Caco-2 (cell line): ENCODE results near the gene HNRNPR. TPM values are rescaled to one million over a fixed set of nuclear protein-coding genes. Genes with fewer than 3 reads are reported as not detected.

ENCODE experiments used
- BruUV-seq: library from RNA; stranded (reverse); fragments of 400-500 nt; replicated peaks from 2 replicates; lab custom pipeline; 2021; lab: Mats Ljungman, UMichigan
- CTCF ChIA-PET: fragments of 300-600 bp; sonication (Branson Sonifier 250); formaldehyde crosslinking; loops from one replicate; lab custom pipeline; 2022; ENCODE audit warnings: antibody characterized with exemption; lab: Charles Lee
- POLR2A ChIA-PET: fragments of 300-600 bp; sonication (Branson Sonifier 250); formaldehyde crosslinking; loops from one replicate; lab custom pipeline; 2022; ENCODE audit warnings: antibody characterized with exemption; lab: Charles Lee
- DNase-seq, 2 experiments: peaks; one replicate each; pipeline versions ENCODE4 v3.0.0 to v3.0.0-alpha.2; 2020 to 2022
- H3K27me3 ChIP-seq: replicated peaks from 2 replicates; pipeline ENCODE4 v1.6.0; 2011; ENCODE audit warnings: low read length; ENCODE audit not compliant: control insufficient read depth, insufficient read depth
- H3K36me3 ChIP-seq: 2 replicates; pipeline ENCODE4 v1.5.1; 2011; ENCODE audit warnings: low read length; ENCODE audit not compliant: control insufficient read depth, insufficient read depth
- H3K4me1 ChIP-seq: fragments of 250-450 bp; sonication (Bioruptor Pico); 2 replicates; pipeline ENCODE4 v1.5.1; 2020; ENCODE audit warnings: mild to moderate bottlenecking
- H3K4me3 ChIP-seq: 2 replicates; pipeline ENCODE4 v1.5.1; 2011; ENCODE audit warnings: low read depth, mild to moderate bottlenecking, control low read depth, low read length
- H3K9me3 ChIP-seq: fragments of 250-450 bp; sonication (Bioruptor Pico); 2 replicates; pipeline ENCODE4 v1.5.1; 2020; ENCODE audit warnings: mild to moderate bottlenecking, moderate library complexity
- H3K27ac Mint-ChIP-seq: one replicate; pipeline ENCODE4 v1.8.0; 2022; ENCODE audit warnings: mixed read lengths; ENCODE audit not compliant: unreplicated experiment
- H3K27me3 Mint-ChIP-seq: one replicate; pipeline ENCODE4 v1.8.0; 2022; ENCODE audit warnings: mixed read lengths; ENCODE audit not compliant: insufficient read depth, unreplicated experiment
- H3K36me3 Mint-ChIP-seq: one replicate; pipeline ENCODE4 v1.8.0; 2022; ENCODE audit warnings: mild to moderate bottlenecking, mixed read lengths; ENCODE audit not compliant: insufficient read depth, unreplicated experiment
- H3K4me1 Mint-ChIP-seq: one replicate; pipeline ENCODE4 v1.8.0; 2022; ENCODE audit warnings: low read depth, mixed read lengths; ENCODE audit not compliant: unreplicated experiment
- H3K4me3 Mint-ChIP-seq: one replicate; pipeline ENCODE4 v1.8.0; 2022; ENCODE audit warnings: mild to moderate bottlenecking, moderate library complexity, mixed read lengths; ENCODE audit not compliant: unreplicated experiment
- H3K9me3 Mint-ChIP-seq: one replicate; pipeline ENCODE4 v1.8.0; 2022; ENCODE audit warnings: mixed read lengths; ENCODE audit not compliant: unreplicated experiment
- intact Hi-C: fragments of 100-400 bp; cut with micrococcal nuclease; formaldehyde crosslinking; loops from one replicate; pipeline ENCODE4 v1.10.0; 2022; ENCODE audit not compliant: unreplicated experiment
- total RNA-seq: library from RNA; stranded (reverse); gene quantifications from 2 replicates; pipeline ENCODE4 v1.2.3, GENCODE V29; 2022
- TF ChIP-seq, protein P1 (sequence below), 2 experiments: fragments of 200-600 bp in 1 of 2; IDR thresholded peaks; 1 replicate in 1 of 2; 2 replicates in 1 of 2; pipeline versions ENCODE4 v1.5.1 to v1.8.0; 2011 to 2022; ENCODE audit warnings: antibody characterized with exemption in 1 of 2, control low read depth in 1 of 2, inconsistent platforms in 1 of 2, low read depth in 1 of 2, low read length in 1 of 2, mild to moderate bottlenecking in 1 of 2, moderate library complexity in 1 of 2; ENCODE audit not compliant: insufficient read depth in 1 of 2, severe bottlenecking in 1 of 2, unreplicated experiment in 1 of 2

The HNRNPR gene
- total RNA-seq, 1 experiment from 2014 or later: 183 TPM

DNA sequence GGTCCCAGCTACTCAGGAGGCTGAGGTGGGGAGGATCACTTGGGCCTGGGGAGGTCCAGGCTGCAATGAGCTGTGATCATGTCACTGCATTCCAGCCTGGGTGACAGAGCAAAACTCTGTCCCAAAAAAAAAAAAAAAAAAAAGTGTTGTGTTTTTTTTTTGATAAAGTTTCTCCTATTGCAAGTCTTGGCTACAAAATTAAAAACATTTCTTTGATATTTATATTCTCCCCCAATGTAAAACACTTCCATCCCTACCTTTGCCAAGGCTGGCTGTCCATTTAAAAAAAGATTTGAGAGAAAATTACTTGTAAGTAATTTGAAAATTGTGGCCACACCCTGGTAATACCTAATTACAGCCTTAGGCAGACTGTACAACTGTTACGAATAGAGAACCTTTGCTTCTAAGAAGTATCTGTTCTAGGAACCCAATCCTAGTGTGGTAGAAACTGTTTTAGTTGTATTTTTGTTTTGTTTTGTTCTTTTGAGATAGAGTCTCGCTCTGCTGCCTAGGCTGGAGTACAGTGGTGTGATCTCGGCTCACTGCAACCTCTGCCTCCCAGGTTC lies 14.3 kb upstream of the HNRNPR start:
- peaks cover 9% of the 10 kb centered on the region for H3K9me3 Mint-ChIP-seq
- no TSS peak for BruUV-seq
- H3K4me1 Mint-ChIP-seq: no peaks in the 10 kb centered on the region
- peaks cover 21% of the 10 kb centered on the region for H3K9me3 ChIP-seq
- peaks cover 36% of the 10 kb centered on the region for H3K36me3 Mint-ChIP-seq
- H3K4me3 Mint-ChIP-seq: no peak overlapping the region
- H3K36me3 ChIP-seq: peaks cover 7% of the 10 kb centered on the region
- TF ChIP-seq, protein P1, sequence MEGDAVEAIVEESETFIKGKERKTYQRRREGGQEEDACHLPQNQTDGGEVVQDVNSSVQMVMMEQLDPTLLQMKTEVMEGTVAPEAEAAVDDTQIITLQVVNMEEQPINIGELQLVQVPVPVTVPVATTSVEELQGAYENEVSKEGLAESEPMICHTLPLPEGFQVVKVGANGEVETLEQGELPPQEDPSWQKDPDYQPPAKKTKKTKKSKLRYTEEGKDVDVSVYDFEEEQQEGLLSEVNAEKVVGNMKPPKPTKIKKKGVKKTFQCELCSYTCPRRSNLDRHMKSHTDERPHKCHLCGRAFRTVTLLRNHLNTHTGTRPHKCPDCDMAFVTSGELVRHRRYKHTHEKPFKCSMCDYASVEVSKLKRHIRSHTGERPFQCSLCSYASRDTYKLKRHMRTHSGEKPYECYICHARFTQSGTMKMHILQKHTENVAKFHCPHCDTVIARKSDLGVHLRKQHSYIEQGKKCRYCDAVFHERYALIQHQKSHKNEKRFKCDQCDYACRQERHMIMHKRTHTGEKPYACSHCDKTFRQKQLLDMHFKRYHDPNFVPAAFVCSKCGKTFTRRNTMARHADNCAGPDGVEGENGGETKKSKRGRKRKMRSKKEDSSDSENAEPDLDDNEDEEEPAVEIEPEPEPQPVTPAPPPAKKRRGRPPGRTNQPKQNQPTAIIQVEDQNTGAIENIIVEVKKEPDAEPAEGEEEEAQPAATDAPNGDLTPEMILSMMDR (IDR thresholded peaks at IDR 0.05; ENCODE audit: insufficient read depth in 1 of 2, low read depth in 1 of 2, low read length in 1 of 2, severe bottlenecking in 1 of 2, unreplicated experiment in 1 of 2): no peak
- DNase-seq: no peak
- no peaks in the 10 kb centered on the region for H3K4me1 ChIP-seq
- CTCF ChIA-PET: no interaction called here
- H3K27me3 Mint-ChIP-seq: no peaks in the 10 kb centered on the region
- intact Hi-C loops: no loop called here
- no peak overlapping the region for H3K4me3 ChIP-seq
- POLR2A ChIA-PET: no interaction called here
- H3K27me3 ChIP-seq: no peaks in the 10 kb centered on the region
- no peak overlapping the region for H3K27ac Mint-ChIP-seq

DNA sequence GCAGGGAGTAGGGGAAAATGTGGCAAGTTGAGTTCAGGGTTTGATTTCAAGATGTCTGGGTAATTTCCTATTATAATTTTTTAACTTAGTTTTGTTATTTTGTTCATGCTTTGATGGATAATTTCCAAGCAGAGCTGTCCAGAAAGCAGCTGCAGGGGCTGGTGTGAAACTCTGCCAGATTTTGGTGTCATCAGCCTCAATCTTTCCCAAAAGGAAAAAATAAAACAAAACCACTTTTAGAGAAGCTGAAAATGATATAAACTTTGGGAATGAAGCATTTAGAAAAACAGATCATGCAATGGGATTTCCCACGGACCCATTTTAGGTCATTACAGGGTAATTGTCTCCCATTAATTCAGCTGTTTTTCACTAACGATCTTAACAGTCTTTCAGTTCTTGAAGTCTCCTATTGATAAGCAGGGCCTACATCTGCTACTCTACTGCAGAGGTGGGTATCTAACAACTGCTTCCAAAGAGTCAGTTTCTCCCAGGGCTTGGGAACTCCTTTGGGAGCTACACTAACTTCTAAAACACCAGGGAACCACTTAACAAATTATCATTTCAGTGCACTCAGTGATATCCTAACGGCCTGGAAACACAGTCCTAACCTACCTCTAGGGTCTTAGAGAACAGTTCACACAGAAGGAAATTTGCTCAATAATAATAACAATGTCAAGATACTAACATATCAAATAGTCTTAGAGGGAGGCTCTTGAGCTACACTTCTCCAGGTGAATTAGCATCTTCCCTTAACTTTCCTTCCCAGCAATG lies 13.2 kb upstream of the HNRNPR start:
- Mint-ChIP-seq H3K27me3 (no peaks in the 10 kb centered on the region), H3K36me3 (peaks cover 25% of the 10 kb centered on the region), H3K4me1 (no peaks in the 10 kb centered on the region), H3K27ac (no peak overlapping the region), H3K9me3 (peaks cover 9% of the 10 kb centered on the region), H3K4me3 (no peak overlapping the region)
- Histone ChIP-seq H3K4me3 (no peak overlapping the region), H3K9me3 (peaks cover 11% of the 10 kb centered on the region; the same call in 1 of the 2 replicates), H3K36me3 (peaks cover 2% of the 10 kb centered on the region), H3K4me1 (no peaks in the 10 kb centered on the region), H3K27me3 (no peaks in the 10 kb centered on the region)
- CTCF ChIA-PET: no interaction called here
- DNase-seq: no peak
- intact Hi-C loops: no loop called here
- no TSS peak for BruUV-seq
- POLR2A ChIA-PET: no interaction called here
- TF ChIP-seq, protein P1 (IDR thresholded peaks at IDR 0.05; ENCODE audit: insufficient read depth in 1 of 2, low read depth in 1 of 2, low read length in 1 of 2, severe bottlenecking in 1 of 2, unreplicated experiment in 1 of 2): no peak

DNA sequence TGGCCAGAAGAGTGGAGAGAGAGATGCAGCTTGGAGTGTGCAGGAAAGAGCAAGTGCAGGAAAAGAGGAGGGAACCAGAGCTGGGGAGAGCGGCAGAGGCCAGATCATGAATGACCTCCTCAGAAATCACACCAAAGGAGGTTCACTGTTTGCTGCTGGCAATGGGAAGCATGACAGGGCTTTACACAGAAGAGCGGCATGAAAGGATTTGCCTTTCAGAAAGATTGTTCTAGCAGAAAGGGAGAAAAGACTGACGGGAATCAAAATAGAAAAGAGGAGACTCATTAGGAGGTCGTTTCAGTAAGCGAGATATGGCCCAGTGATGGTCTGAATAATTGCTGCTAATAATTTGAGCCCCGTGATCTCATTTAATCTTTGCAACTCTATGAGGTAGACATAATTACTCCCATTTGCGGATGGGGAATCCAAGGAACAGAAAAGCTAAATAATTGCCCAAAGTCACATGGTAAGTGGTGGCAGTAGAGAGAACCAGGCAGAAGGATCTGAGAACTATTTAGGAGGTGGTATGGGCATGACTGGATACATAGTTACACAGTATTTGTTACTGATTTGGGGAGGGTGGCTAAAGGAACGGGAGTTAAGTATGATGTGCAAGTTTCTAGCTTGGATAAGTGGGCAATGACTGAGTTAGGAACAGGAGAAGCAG lies 12.5 kb upstream of the HNRNPR start:
- Mint-ChIP-seq H3K9me3 (peaks cover 9% of the 10 kb centered on the region), H3K4me3 (no peak overlapping the region), H3K4me1 (no peaks in the 10 kb centered on the region), H3K27ac (no peak overlapping the region), H3K27me3 (no peaks in the 10 kb centered on the region), H3K36me3 (peaks cover 18% of the 10 kb centered on the region)
- peaks cover 4% of the 10 kb centered on the region; the same call in 1 of the 2 replicates for H3K9me3 ChIP-seq
- no peak for DNase-seq
- CTCF ChIA-PET: no interaction called here
- H3K27me3 ChIP-seq: no peaks in the 10 kb centered on the region
- intact Hi-C loops: no loop called here
- POLR2A ChIA-PET: no interaction called here
- no peak overlapping the region for H3K4me3 ChIP-seq
- no peaks in the 10 kb centered on the region; the same call in none of the 2 replicates for H3K36me3 ChIP-seq
- TF ChIP-seq, protein P1 (IDR thresholded peaks at IDR 0.05; ENCODE audit: insufficient read depth in 1 of 2, low read depth in 1 of 2, low read length in 1 of 2, severe bottlenecking in 1 of 2, unreplicated experiment in 1 of 2): no peak
- H3K4me1 ChIP-seq: no peaks in the 10 kb centered on the region
- BruUV-seq: no TSS peak
